ENCODE data around the gene HIBCH.
"Not testable (repeated sequence)": the region's sequence is repeated elsewhere in the genome, so short reads cannot be mapped to it uniquely, and the experiment has no call there.

HIBCH gene

DNA sequence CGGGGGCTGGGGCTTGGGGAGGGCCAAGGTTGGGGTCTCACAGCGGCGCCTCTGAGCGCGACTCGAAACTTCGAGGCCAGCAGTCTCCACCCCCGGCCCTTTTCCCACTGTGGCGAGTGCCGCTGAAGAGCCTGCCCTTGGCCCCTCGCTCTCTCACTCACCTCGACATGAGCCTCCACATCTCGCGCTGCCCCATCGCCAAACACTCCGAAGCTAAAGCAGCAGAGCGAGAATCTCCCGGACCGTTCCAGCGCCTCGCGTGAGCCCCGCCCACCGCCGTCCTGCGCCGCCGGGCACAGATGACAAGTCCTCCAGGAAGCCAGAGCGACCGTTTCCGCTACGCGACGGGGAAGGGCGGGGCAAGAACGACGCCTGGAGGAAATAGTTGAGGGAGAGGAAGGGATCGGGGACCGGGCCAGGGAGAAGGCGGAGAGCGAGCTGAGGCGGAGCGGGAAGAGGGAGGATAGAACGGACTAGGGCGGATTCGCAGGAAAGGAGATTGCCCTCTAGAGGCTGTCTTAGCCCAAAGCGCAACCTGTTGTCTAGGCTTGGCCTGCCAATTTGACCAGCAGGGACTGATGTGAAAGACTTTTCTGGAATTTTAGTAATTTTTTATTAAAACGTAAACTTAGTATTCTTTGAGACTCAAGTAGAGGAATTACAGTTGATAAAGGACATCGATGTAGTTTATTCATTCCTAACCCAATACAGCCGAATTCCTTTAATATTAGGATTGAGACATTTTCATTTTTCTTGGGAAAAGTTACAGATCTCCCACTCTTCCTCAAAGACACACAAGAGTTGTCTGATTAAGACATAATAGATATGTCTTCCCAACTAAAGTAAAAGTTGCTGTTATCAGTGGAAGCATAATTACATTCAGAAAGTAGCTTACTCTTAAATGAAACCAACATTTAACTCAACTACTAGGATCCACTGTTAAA lies at the start of gene HIBCH:
TSS of gene HIBCH (minus strand) at position 272 of the 944 bp plus-strand sequence. CDS start at position 196, 76 bp downstream.
- TF ChIP-seq POLR2A (IDR thresholded peaks at IDR 0.05; ENCODE audit: low read depth, low read length): peak; percentile 80
- FAIRE-seq (peak; percentile 95), DNase-seq (ENCODE audit: insufficient read length, low spot score) (peak; percentile 82)

DNA sequence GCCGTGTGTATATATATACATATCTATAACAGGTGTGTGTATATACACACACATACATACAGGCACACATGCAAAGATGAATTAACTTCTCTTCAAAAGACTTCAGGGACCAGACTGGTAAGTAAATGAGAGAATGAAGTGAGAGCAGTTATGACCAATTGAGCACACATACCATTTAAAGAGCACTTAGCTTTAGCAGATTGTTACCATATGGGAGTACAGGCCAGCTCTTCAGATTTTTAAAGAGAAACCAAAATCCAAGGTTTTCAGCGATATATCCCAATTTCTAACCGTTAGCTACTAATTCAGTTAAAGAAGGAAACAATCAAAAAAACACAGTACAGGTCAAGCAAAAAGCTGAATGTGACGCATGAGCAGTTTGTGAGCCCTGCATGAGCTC lies 47.5 kb upstream of the HIBCH start:
- FAIRE-seq (no peak), DNase-seq (ENCODE audit: insufficient read length, low spot score) (no peak)
- TF ChIP-seq POLR2A (IDR thresholded peaks at IDR 0.05; ENCODE audit: low read depth, low read length): no peak

- FAIRE-seq (no peak), DNase-seq (ENCODE audit: insufficient read length, low spot score) (no peak)
- no peak for TF ChIP-seq POLR2A (IDR thresholded peaks at IDR 0.05; ENCODE audit: low read depth, low read length)
Observed at GRCh38 chr2:190366248-190366753, 46.7 kb upstream of the HIBCH start.

- FAIRE-seq (no peak), DNase-seq (ENCODE audit: insufficient read length, low spot score) (no peak)
- no peak for TF ChIP-seq POLR2A (IDR thresholded peaks at IDR 0.05; ENCODE audit: low read depth, low read length)
Observed at GRCh38 chr2:190365499-190366204, 46.0 kb upstream of the HIBCH start.

DNA sequence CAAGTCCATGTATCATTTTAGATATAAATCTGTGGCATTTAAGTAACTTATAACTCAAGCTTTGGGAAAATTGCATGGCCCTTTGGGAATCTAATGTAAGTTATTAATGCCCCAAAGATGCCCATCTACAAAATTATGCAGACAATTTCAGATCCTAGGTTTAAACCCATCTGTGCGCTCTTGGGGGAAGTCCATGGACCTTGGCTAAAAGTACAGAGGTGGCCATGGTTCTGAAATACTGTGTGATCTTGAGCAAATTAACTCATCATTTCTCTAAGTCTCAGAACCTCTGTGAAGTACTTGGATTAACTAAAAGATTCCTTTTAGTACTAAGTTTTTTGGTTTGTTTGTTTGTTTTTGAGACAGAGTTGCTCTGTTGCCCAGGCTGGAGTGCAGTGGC lies 43.3 kb upstream of the HIBCH start:
- no peak for TF ChIP-seq POLR2A (IDR thresholded peaks at IDR 0.05; ENCODE audit: low read depth, low read length)
- FAIRE-seq: peak; percentile 11
- DNase-seq (ENCODE audit: insufficient read length, low spot score): no peak

DNA sequence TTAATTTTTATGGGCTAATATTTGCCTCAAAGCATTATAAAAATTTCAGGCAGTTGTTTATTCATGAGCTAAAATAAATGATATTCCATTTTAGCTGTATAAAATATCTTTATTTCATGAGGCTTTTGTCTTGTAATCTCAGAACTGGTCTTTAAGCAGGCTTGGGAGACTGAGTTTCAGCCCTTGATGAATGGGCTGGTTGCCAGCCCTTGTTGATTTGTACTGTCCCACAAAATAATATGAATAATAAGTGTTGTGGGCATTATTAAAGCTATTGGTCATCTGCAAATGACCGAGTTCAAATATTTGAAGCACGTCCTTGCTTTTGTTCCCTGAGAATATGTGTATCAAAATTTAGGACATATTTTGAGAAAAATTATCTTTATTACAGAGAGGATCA lies 41.9 kb upstream of the HIBCH start:
- no peak for DNase-seq (ENCODE audit: insufficient read length, low spot score)
- no peak for TF ChIP-seq POLR2A (IDR thresholded peaks at IDR 0.05; ENCODE audit: low read depth, low read length)
- no peak for FAIRE-seq

- DNase-seq (ENCODE audit: insufficient read length, low spot score) (no peak), FAIRE-seq (no peak)
- no peak for TF ChIP-seq POLR2A (IDR thresholded peaks at IDR 0.05; ENCODE audit: low read depth, low read length)
Observed at GRCh38 chr2:190360965-190361364, 41.3 kb upstream of the HIBCH start.

DNA sequence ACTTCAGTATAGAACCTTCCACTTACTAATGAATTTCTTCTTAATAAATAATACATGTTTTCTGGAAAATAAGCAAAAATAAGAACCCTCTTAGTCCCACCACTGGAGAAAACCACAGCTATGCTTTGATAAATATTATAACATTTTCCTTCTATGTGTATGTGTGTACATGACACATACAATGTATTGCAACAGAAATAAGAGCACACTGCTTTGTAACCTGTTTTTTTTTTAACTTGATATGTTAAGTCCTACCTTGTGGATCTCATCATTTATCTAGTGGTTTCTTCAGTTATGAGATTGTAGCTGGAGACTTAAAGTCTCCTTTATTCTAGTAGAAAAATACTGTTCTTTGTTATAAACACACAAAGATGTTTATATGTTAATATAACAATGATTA lies 40.9 kb upstream of the HIBCH start:
- FAIRE-seq: no peak
- no peak for TF ChIP-seq POLR2A (IDR thresholded peaks at IDR 0.05; ENCODE audit: low read depth, low read length)
- no peak for DNase-seq (ENCODE audit: insufficient read length, low spot score)

GRCh38 chr2:190358655-190359448 lies 39.2 kb upstream of the HIBCH start:
- FAIRE-seq: not testable (repeated sequence)

DNA sequence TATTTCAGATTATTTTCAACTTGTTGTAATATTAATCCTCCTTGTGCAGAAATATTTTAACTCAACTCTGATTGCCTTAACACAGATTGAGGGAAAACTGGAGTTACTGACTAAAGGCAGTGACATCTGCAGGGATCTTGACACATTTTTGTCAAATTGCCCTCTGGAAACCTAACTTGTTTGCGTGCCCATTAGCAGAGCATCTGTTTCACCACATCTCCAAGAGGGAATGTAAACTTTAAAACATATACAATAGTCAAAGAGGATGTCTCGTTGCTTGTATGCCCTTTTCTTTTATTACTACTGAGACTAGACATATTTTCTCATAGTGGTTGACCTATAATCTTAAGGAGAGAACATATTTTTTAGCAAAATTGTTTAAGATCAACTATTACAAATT lies 38.0 kb upstream of the HIBCH start:
- no peak for TF ChIP-seq POLR2A (IDR thresholded peaks at IDR 0.05; ENCODE audit: low read depth, low read length)
- FAIRE-seq: peak; percentile 52
- DNase-seq (ENCODE audit: insufficient read length, low spot score): no peak

More at GRCh38 chr2:190358655-190359448, 39.2 kb upstream of the HIBCH start:
- DNase-seq (ENCODE audit: insufficient read length, low spot score): not testable (repeated sequence)

- no peak for DNase-seq (ENCODE audit: insufficient read length, low spot score)
- TF ChIP-seq POLR2A (IDR thresholded peaks at IDR 0.05; ENCODE audit: low read depth, low read length): no peak
- no peak for FAIRE-seq
Observed at GRCh38 chr2:190355968-190356644, 36.5 kb upstream of the HIBCH start.

DNA sequence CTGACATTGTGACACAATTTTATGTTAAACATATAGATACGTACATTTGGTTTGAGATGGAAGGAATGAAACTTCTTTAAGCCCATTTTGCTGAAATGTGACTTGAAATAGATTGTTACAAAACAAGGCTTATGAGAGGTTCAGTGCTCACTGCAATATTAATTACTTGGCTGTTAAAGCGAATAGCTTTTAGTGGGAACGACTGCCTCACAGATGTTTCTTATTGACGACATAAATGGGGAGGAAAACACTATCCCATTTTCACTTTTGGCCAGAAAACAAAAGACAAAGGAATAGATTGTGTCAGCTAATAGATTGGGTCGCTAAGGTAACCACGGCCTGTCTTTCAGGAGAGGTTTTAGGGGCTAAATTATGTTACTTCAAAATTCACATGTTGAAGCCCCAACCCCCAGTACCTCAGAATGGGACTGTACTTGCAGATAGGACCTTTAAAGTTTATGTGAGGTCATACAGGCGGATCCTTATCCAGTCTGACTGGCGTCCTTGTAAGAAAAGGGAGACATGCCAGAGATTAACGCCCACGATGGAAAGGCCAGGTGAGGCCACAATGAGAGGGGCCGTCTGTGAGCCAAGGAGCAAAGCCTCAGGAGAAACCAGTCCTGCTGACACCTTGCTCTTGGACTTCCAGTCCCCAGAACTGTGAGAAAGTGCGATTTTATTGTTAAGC lies 34.5 kb upstream of the HIBCH start:
- no peak for FAIRE-seq
- DNase-seq (ENCODE audit: insufficient read length, low spot score): no peak
- no peak for TF ChIP-seq POLR2A (IDR thresholded peaks at IDR 0.05; ENCODE audit: low read depth, low read length)

DNA sequence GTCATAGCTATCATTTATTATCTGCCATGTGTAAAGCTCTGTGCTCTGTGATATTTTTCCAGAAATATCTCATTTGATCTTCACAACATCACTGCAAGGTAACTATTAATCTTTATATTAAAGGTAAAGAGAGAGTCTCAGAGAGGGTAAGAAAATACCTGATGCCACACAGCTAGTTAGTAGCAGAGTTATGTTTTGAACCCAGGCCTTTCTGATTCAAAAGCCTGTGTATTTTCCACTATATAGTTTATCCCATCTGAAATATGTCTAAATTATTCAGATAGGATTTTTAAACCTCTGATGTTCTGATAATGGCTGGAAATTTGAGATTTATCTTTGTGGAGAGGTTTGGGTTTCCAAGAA lies 33.9 kb upstream of the HIBCH start:
- FAIRE-seq (no peak), DNase-seq (ENCODE audit: insufficient read length, low spot score) (no peak)
- no peak for TF ChIP-seq POLR2A (IDR thresholded peaks at IDR 0.05; ENCODE audit: low read depth, low read length)
